Measurements from ENCODE around the gene NR6A1. TPM values are rescaled to one million over a fixed set of nuclear protein-coding genes. Genes with fewer than 3 reads are reported as not detected.
"Not testable (repeated sequence)": the region's sequence is repeated elsewhere in the genome, so short reads cannot be mapped to it uniquely, and the experiment has no call there.

Gene NR6A1
- total RNA-seq, 1 experiment from 2014 or later: 97.7 TPM

GRCh38 chr9:124617477-124618141, 153.5 kb downstream of the NR6A1 start:
- no peaks in the 10 kb centered on the region for H3K36me3 ChIP-seq (replicated peaks; ENCODE audit: control insufficient read depth, insufficient read depth, low read length)
- no peaks in the 10 kb centered on the region for H3K27me3 ChIP-seq (ENCODE audit: control insufficient read depth, insufficient read depth, low read length)
- DNase-seq: peak; percentile 57
- no peak overlapping the region for H3K4me3 ChIP-seq (ENCODE audit: insufficient read depth, low read depth, low read length)

- Histone ChIP-seq H3K27me3 (ENCODE audit: control insufficient read depth, insufficient read depth, low read length) (no peaks in the 10 kb centered on the region), H3K36me3 (replicated peaks; ENCODE audit: control insufficient read depth, insufficient read depth, low read length) (no peaks in the 10 kb centered on the region), H3K4me3 (ENCODE audit: insufficient read depth, low read depth, low read length) (no peak overlapping the region)
- DNase-seq: no peak
These were observed 154.2 kb downstream of the NR6A1 start for GRCh38 chr9:124616961-124617360.

- not testable (repeated sequence) for H3K4me3 ChIP-seq (ENCODE audit: insufficient read depth, low read depth, low read length); DNase-seq; H3K27me3 ChIP-seq (ENCODE audit: control insufficient read depth, insufficient read depth, low read length); H3K36me3 ChIP-seq (replicated peaks; ENCODE audit: control insufficient read depth, insufficient read depth, low read length)
These were observed 155.3 kb downstream of the NR6A1 start for GRCh38 chr9:124615840-124616239.

GRCh38 chr9:124615100-124615742, 155.9 kb downstream of the NR6A1 start:
- Histone ChIP-seq H3K36me3 (replicated peaks; ENCODE audit: control insufficient read depth, insufficient read depth, low read length) (no peaks in the 10 kb centered on the region), H3K27me3 (ENCODE audit: control insufficient read depth, insufficient read depth, low read length) (no peaks in the 10 kb centered on the region), H3K4me3 (ENCODE audit: insufficient read depth, low read depth, low read length) (no peak overlapping the region)
- no peak for DNase-seq

GRCh38 chr9:124613849-124614248, 157.3 kb downstream of the NR6A1 start:
- H3K27me3 ChIP-seq (ENCODE audit: control insufficient read depth, insufficient read depth, low read length): no peaks in the 10 kb centered on the region
- no peak overlapping the region for H3K4me3 ChIP-seq (ENCODE audit: insufficient read depth, low read depth, low read length)
- no peak for DNase-seq
- no peaks in the 10 kb centered on the region for H3K36me3 ChIP-seq (replicated peaks; ENCODE audit: control insufficient read depth, insufficient read depth, low read length)

GRCh38 chr9:124611106-124611505, 160.0 kb downstream of the NR6A1 start:
- Histone ChIP-seq H3K36me3 (replicated peaks; ENCODE audit: control insufficient read depth, insufficient read depth, low read length) (no peaks in the 10 kb centered on the region), H3K4me3 (ENCODE audit: insufficient read depth, low read depth, low read length) (no peak overlapping the region), H3K27me3 (ENCODE audit: control insufficient read depth, insufficient read depth, low read length) (no peaks in the 10 kb centered on the region)
- no peak for DNase-seq

- Histone ChIP-seq H3K36me3 (replicated peaks; ENCODE audit: control insufficient read depth, insufficient read depth, low read length) (no peaks in the 10 kb centered on the region), H3K4me3 (ENCODE audit: insufficient read depth, low read depth, low read length) (no peak overlapping the region)
- DNase-seq: no peak
These were observed 165.1 kb downstream of the NR6A1 start for GRCh38 chr9:124606027-124606426.

GRCh38 chr9:124605258-124605657, 165.9 kb downstream of the NR6A1 start:
- Histone ChIP-seq H3K4me3 (ENCODE audit: insufficient read depth, low read depth, low read length) (no peak overlapping the region), H3K27me3 (ENCODE audit: control insufficient read depth, insufficient read depth, low read length) (no peaks in the 10 kb centered on the region), H3K36me3 (replicated peaks; ENCODE audit: control insufficient read depth, insufficient read depth, low read length) (no peaks in the 10 kb centered on the region)
- DNase-seq: no peak

More at GRCh38 chr9:124606027-124606426, 165.1 kb downstream of the NR6A1 start:
- no peaks in the 10 kb centered on the region for H3K27me3 ChIP-seq (ENCODE audit: control insufficient read depth, insufficient read depth, low read length)

GRCh38 chr9:124602632-124603031, 168.5 kb downstream of the NR6A1 start:
- DNase-seq: no peak
- Histone ChIP-seq H3K27me3 (ENCODE audit: control insufficient read depth, insufficient read depth, low read length) (no peaks in the 10 kb centered on the region), H3K36me3 (replicated peaks; ENCODE audit: control insufficient read depth, insufficient read depth, low read length) (no peaks in the 10 kb centered on the region), H3K4me3 (ENCODE audit: insufficient read depth, low read depth, low read length) (no peak overlapping the region)

GRCh38 chr9:124602204-124602603, 168.9 kb downstream of the NR6A1 start:
- Histone ChIP-seq H3K4me3 (ENCODE audit: insufficient read depth, low read depth, low read length) (no peak overlapping the region), H3K27me3 (ENCODE audit: control insufficient read depth, insufficient read depth, low read length) (no peaks in the 10 kb centered on the region), H3K36me3 (replicated peaks; ENCODE audit: control insufficient read depth, insufficient read depth, low read length) (no peaks in the 10 kb centered on the region)
- no peak for DNase-seq

- Histone ChIP-seq H3K36me3 (replicated peaks; ENCODE audit: control insufficient read depth, insufficient read depth, low read length) (no peaks in the 10 kb centered on the region), H3K4me3 (ENCODE audit: insufficient read depth, low read depth, low read length) (no peak overlapping the region), H3K27me3 (ENCODE audit: control insufficient read depth, insufficient read depth, low read length) (no peaks in the 10 kb centered on the region)
- no peak for DNase-seq
These were observed 170.7 kb downstream of the NR6A1 start for GRCh38 chr9:124600407-124600806.

GRCh38 chr9:124599121-124599795, 171.9 kb downstream of the NR6A1 start:
- DNase-seq: no peak
- Histone ChIP-seq H3K27me3 (ENCODE audit: control insufficient read depth, insufficient read depth, low read length) (no peaks in the 10 kb centered on the region), H3K36me3 (replicated peaks; ENCODE audit: control insufficient read depth, insufficient read depth, low read length) (no peaks in the 10 kb centered on the region), H3K4me3 (ENCODE audit: insufficient read depth, low read depth, low read length) (no peak overlapping the region)

GRCh38 chr9:124598048-124598447, 173.1 kb downstream of the NR6A1 start:
- no peak overlapping the region for H3K4me3 ChIP-seq (ENCODE audit: insufficient read depth, low read depth, low read length)
- no peak for DNase-seq
- H3K27me3 ChIP-seq (ENCODE audit: control insufficient read depth, insufficient read depth, low read length): no peaks in the 10 kb centered on the region
- no peaks in the 10 kb centered on the region for H3K36me3 ChIP-seq (replicated peaks; ENCODE audit: control insufficient read depth, insufficient read depth, low read length)

GRCh38 chr9:124596172-124596839, 174.8 kb downstream of the NR6A1 start:
- no peaks in the 10 kb centered on the region for H3K36me3 ChIP-seq (replicated peaks; ENCODE audit: control insufficient read depth, insufficient read depth, low read length)
- no peak for DNase-seq
- no peak overlapping the region for H3K4me3 ChIP-seq (ENCODE audit: insufficient read depth, low read depth, low read length)
- H3K27me3 ChIP-seq (ENCODE audit: control insufficient read depth, insufficient read depth, low read length): no peaks in the 10 kb centered on the region

- H3K27me3 ChIP-seq (ENCODE audit: control insufficient read depth, insufficient read depth, low read length): no peaks in the 10 kb centered on the region
- H3K36me3 ChIP-seq (replicated peaks; ENCODE audit: control insufficient read depth, insufficient read depth, low read length): no peaks in the 10 kb centered on the region
- DNase-seq: no peak
- H3K4me3 ChIP-seq (ENCODE audit: insufficient read depth, low read depth, low read length): no peak overlapping the region; the same call in 1 of the 2 replicates
These were observed 175.4 kb downstream of the NR6A1 start for GRCh38 chr9:124595743-124596142.

All from H7 (cell line).